ENCODE results near the gene DHRSX.
"Not testable (repeated sequence)": the region's sequence is repeated elsewhere in the genome, so short reads cannot be mapped to it uniquely, and the experiment has no call there.

Gene DHRSX

GRCh38 chrX:2299871-2300270 lies 200.9 kb downstream of the DHRSX start:
- DNase-seq, result no peak

- no peak for DNase-seq
These were observed 214.0 kb downstream of the DHRSX start for GRCh38 chrX:2286731-2287130.

- no peak for DNase-seq
These were observed 216.2 kb downstream of the DHRSX start for GRCh38 chrX:2284601-2285000.

GRCh38 chrX:2284133-2284532 lies 216.6 kb downstream of the DHRSX start:
- no peak for DNase-seq

DNA sequence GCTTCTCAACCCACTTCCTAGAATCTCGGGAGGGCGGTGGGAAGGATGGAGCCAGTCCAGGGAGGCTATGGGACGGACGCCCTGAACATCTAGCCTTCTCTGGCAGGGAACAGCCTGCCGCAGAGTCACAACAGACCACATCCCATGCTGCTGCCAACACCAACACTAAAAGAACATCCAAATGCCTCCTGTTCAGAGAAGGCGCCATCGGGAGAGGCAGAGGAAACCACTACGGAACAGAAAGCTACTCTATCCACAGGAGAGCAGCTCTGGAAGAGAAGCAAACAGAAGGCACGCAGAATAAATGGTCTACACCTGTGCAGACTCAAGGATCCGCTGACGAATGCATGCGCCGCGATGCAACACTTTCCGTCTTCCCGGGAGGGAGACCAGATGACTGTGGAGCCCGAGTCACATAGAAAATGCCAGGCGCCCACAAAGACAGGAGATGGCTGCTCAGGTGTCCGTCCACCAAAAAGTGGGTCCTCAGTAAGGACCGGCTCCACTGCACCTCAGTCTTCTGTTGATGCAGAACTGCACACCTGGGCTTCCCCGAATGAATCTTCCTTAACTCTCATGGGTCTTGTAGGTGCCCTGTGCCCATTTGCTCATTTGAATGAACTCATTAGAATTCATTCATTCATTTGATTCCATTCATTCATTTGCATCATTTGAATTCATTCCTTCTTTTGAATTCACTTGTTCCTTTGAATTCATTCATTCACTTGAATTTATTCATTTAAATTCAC lies 217.5 kb downstream of the DHRSX start:
- DNase-seq, result no peak

DNA sequence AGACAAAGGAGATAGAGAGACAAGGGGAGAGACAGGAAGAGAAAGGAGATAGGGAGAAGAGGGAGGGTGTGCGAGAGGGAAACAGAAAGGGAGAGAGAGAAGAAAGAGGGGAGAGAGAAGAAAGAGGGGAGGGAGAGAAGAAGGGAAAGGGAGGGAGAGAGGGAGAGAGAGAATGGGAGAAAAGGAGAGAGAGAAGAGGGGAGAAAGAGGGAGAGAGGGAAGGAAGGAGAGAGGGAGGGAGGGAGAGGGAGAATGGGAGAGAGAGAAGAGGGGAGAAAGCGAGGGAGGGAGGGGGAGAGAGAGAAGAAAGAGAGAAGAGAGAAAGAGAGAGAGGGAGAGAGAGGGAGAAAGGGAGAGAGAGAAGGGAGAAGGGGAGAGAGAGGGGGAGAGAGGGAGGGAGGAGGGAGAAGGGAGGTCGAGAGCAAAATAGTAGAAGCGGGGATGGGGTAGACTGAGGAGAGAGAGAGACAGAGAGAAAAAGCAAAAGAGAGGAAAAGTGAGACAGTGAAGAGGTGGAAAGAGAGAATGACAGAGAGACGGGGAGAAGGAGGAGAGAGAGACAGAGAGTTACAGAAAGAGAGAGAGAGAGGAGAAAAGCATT lies 218.2 kb downstream of the DHRSX start:
- DNase-seq, result no peak

DNA sequence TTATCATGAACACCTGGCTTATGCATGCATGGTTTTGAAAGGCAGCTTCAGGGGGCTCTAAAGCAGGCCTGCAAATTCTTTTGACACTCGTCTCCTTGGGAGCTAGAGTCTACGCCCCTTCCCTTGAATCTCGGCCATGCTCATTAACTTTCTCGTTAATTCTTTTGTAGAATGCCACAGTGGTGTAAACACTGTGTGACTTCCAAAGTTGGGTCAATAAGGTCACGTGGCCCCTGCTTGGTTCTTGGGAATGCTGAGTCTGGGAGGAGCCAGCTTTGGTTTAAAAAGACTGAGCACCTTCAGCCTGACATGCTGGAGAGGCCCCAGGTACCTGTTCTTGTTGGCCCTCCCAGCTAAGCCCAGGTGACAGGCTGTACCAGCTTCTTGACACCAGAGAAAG lies 228.4 kb downstream of the DHRSX start:
- no peak for DNase-seq

GRCh38 chrX:2271595-2271994 lies 229.2 kb downstream of the DHRSX start:
- not testable (repeated sequence) for DNase-seq

DNA sequence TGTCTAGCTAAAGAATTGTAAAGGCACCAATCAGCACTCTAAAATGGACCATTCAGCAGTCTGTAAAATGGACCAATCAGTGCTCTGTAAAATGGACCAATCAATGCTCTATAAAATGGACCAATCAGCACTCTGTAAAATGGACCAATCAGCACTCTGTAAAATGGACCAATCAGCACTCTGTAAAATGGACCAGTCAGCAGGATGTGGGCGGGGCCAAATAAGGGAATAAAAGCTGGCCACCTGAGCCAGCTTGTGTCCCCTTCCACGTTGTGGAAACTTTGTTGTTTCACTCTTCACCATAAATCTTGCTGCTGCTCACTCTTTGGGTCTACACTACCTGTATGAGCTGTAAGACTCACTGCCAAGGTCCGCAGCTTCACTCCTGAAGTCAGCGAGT lies 230.0 kb downstream of the DHRSX start:
- DNase-seq, result not testable (repeated sequence)

- DNase-seq, result no peak
These were observed 232.9 kb downstream of the DHRSX start for GRCh38 chrX:2267890-2268289.

DNA sequence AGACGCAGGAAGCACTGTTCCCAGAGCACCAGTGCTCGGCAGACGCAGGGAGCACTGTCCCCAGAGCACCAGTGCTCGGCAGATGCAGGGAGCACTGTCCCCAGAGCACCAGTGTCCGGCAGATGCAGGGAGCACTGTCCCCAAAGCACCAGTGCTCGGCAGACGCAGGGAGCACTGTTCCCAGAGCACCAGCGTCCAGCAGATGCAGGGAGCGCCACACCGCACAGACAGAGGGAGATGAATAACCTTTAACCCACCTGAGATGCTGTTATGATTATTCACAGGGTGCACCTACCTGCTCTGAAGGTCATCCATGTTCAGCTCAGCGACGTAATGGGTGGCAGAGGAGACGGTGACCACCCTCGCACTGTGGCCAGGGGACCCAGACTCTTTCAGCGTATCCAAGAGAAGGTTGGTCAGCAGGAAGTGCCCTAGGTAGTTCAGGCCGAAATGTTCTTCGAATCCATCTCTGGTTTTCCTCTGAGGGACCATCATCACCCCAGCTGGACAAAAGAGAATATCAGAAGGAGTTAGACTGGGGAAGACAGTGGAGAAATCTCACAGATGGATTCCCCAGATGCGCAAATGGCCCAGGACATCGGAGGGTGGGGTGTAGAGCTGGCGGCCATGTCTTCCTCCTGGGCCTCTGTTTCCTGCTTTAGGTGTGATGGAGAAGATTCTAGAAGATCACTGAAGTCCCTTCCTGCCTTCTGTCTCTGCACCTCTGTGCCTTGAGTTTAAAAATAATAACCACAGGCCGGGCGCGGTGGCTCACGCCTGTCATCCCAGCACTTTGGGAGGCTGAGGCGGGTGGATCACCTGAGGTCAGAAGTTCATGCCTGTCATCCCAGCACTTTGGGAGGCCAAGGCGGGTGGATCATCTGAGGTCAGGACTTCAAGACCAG lies 234.1 kb downstream of the DHRSX start:
- DNase-seq, result no peak

- DNase-seq, result not testable (repeated sequence)
These were observed 234.9 kb downstream of the DHRSX start for GRCh38 chrX:2265658-2266444.

GRCh38 chrX:2264179-2265030 lies 236.4 kb downstream of the DHRSX start:
- no peak for DNase-seq

DNA sequence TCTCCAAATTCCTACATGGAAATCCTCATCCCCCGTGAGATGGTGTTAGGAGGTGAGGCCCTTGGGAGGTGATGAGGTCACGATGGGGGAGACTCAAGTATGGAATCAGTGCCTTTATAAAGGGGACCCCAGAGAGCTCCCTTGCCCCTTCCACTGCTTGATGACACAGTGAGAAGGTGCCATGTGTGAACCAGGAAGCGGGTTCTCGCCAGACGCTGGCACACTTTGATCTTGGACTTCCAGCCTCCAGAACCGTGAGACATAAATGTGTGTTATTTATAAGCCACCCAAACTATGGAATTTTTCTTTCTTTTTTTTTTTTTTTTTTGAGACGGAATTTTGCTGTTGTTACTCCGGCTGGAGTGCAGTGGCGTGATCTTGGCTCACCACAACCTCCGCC lies 237.6 kb downstream of the DHRSX start:
- DNase-seq, result no peak

DNA sequence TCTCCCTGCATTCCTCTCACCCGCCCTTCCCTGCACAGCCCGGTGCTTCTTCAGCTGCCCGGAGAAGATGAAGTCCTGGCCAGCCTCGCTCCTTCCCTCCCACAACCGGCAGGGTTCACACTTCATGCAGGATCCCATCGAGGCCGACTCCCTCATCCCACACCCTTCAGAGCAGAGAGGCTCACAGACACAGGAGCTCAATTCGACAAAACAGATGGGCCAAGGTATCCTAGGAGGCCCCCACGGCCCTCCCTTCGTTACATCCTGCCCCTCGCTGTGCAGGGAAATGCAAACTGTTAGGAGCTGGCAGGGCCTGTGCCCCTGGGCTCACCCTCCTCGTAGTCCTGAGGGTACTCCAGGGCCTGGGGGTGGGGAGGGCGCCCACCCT lies 238.1 kb downstream of the DHRSX start:
- DNase-seq, result no peak

DNA sequence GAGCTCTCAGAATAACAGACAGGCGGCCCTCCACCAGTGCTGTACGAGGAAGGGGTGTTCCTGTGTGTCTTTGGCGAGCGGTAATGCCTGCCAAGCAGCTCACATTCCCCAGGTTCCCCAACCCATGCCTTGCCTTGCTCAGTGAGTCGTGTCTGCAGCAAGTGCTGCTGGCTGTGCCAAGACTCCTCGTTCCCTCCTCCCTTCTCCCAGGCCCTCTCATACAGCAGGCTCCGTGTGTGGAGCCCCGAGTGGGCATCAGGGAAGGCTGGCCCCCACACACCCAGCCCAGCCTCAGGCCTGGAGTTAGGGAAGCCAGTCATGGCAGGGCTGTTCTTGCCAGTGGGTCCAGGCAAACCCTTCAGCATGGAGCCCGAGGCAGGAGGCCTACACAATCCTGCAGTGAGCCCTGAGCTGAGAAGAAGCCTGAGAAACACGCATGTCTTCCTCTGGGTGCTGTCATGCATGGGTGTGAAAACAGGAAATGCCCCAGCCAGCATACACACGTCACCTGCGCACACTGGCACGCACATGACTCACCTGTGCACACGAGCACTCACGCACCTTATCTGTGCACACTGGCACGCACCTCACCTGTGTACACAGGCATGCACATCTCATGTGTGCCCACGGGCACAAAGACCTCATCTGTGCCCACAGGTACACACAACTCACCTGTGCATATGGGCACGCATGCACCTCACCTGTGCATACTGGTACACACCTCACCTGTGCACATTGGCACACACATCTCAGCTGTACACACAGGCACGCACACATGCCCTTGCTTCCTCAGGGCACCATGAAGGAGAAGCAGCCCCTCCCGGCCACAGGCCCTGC lies 238.7 kb downstream of the DHRSX start:
- no peak for DNase-seq

DNA sequence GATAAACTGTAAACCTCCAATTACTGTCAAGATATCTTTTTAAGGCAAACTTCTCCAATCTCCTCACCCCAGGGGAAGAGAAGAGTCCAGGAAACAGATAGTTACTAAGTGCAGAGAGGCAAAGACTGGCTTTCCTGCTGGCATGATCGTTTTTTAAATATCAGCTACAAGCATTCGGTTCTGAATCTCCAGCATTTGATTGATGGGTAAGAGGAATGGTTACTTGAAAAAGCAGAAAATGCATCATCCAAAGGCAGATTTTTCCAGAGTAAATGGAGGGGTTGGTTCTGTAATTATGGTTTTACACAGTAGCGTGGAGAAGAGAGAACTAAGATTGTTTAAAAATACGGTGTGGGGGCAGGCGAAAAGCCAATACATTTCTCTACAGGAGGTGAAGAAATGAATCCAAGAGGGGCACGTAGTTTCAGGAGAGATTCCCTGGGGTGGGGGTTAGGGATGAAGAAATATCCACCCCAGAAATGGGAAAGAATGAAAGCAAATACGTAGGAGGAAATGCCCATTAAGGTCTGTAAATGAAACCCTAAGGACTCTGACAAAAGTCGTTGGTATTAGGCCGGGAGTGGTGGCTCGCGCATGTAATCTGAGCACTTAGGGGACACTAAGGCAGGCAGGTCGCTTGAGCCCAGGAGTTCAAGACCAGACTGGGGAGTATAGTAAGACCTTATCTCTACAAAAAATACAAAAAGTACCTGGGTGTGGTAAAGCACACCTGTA lies 248.3 kb downstream of the DHRSX start:
- no peak for DNase-seq

DNA sequence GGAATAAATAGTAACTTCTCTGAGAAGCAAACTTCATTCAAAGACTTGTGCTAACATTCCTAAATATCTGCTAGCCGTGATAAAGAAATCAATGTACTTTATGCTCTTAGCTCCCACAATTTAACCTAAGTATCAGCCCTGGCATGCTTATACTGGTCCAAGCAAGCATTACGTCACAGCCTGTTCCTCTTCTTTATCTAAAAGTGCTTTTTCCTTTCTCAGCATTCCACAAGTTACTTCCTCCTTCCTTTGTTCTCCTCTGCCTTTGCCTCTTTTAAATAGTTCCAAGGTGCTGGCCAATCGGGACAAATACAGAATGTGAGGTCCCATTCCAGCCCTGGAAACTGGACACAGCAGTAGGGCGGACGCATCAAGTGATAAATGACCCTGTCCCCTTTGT lies 249.6 kb downstream of the DHRSX start:
- no peak for DNase-seq

GRCh38 chrX:2243913-2244460 lies 256.8 kb downstream of the DHRSX start:
- no peak for DNase-seq

- DNase-seq, result no peak
These were observed 257.8 kb downstream of the DHRSX start for GRCh38 chrX:2242980-2243379.
